Fibroblast of the conjunctiva (primary cell): ENCODE measurements around the gene PLCL1.
"Not testable (repeated sequence)": the region's sequence is repeated elsewhere in the genome, so short reads cannot be mapped to it uniquely, and the experiment has no call there.

ENCODE experiments used
- DNase-seq: peaks from one replicate; pipeline ENCODE4 v3.0.0-alpha.2; 2010; ENCODE audit warnings: low read depth

PLCL1 gene

DNA sequence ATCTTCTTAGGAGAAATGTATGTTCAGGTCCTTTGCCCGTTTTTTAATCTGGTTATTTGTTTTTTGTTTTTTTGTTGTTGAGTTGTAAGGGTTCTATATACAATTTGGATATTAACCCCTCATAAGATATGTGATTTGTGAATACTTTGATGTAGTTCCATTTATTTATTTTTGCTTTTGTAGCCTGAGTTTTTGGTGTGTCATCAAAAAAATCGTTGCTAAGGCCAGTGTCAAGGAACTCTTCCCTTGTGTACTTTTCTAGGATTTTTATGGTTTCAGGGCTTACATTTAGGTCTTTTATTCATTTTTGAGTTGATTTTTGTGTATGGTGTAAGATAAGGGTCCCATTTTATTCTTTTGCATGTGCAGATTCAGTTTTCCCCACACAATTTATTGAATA, 372.6 kb downstream of the PLCL1 start:
- no peak for DNase-seq

DNA sequence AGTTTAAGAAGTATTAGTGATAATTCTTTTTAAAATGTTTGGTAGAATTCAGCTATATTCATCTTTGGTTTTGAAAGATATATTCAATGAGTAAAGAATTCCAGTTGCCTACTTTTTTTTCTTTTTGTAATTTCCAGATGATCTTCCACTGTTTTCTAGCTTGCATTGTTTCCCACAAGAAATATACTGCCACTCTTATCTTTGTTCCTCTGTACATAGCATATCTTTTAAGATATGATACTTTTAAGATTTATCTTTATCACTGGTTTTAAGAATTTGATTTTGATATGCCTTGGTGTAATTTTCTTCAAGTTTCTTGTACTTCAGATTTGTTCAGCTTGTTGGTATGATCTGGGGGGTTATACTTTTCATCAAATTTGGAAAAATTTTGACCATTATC, 374.4 kb downstream of the PLCL1 start:
- no peak for DNase-seq

GRCh38 chr2:198186257-198186656, 381.9 kb downstream of the PLCL1 start:
- no peak for DNase-seq

DNA sequence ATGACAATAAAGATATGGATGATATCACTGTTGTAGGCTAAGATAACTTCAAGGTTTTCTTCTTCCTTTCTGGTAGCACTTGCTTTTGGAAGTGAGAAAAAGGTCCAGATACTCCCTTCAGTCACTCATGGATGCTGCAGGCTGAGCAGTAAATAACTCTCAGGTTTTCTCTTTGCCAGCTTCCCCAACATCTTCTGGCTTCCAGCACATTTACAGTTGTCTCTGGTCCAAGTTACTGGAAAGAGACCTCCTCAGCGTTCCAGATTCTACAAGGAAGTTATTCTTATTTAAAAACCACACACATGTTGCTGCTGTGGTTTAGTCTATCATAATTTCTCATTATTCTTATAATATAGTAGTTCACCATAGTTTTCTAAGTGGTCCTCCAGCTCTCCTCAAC, 383.4 kb downstream of the PLCL1 start:
- DNase-seq = no peak

GRCh38 chr2:198188982-198189381, 384.6 kb downstream of the PLCL1 start:
- DNase-seq = no peak

DNA sequence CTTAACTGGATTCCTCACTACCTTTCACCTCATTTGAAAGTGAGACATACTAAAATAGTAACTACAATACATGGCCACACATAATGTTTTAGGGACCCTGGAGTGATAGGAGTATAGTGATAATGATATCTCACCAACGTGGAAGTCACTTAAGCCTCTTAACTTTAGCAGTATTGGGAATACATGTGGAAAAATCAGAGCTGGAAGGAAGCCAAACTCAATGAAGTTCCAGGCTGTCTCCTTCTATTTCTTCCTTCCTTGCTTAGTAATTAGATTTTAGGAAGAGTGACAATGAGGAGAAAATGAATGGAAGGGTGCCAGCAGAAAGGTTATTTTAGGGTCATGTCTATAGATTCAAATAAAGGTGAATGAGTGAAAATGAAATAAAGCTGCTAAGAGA, 387.3 kb downstream of the PLCL1 start:
- no peak for DNase-seq

GRCh38 chr2:198196556-198196955, 392.2 kb downstream of the PLCL1 start:
- DNase-seq = not testable (repeated sequence)
